SIG-M5 treated with dmso at 0.1 percent for 504 hours (cell line): ENCODE data around the gene DCLK3.

ENCODE experiments used
- DNase-seq: peaks from one replicate; lab custom pipeline; 2025; ENCODE audit not compliant: unreplicated experiment; lab: John Stamatoyannopoulos, UW

The DCLK3 gene

GRCh38 chr3:36679384-36680200 lies 84.8 kb downstream of the DCLK3 start:
- DNase-seq = peak; percentile 81

GRCh38 chr3:36678216-36679013 lies 85.9 kb downstream of the DCLK3 start:
- DNase-seq = no peak

- peak; percentile 24 for DNase-seq
Observed at GRCh38 chr3:36677331-36678007, 86.9 kb downstream of the DCLK3 start.

- DNase-seq = no peak
Observed at GRCh38 chr3:36674816-36675215, 89.5 kb downstream of the DCLK3 start.

- no peak for DNase-seq
Observed at GRCh38 chr3:36669764-36670163, 94.6 kb downstream of the DCLK3 start.

GRCh38 chr3:36666166-36666565 lies 98.2 kb downstream of the DCLK3 start:
- DNase-seq = no peak

- peak; percentile 15 for DNase-seq
Observed at GRCh38 chr3:36663666-36664291, 100.6 kb downstream of the DCLK3 start.

- DNase-seq = no peak
Observed at GRCh38 chr3:36662626-36663025, 101.7 kb downstream of the DCLK3 start.
